GM23338 (cell line): ENCODE measurements around the gene RAP1GAP2.

ENCODE experiments used
- CREB1 ChIP-seq: fragments of 250-450 bp; sonication (Bioruptor Pico); IDR thresholded peaks from 2 replicates; pipeline ENCODE4 v1.5.0; 2020; ENCODE audit warnings: low read depth, mild to moderate bottlenecking, moderate library complexity
- CTCF ChIP-seq, 2 experiments: fragments of 200-600 bp in 1 of 2; sonication (generic) in 1 of 2; conservative IDR thresholded peaks; 2 replicates each; pipeline versions ENCODE4 v1.5.1 to v1.6.1; 2016 to 2017; ENCODE audit warnings: antibody characterized with exemption in 2 of 2, low read depth in 2 of 2, mild to moderate bottlenecking in 2 of 2, moderate library complexity in 1 of 2
- ETS1 ChIP-seq: IDR thresholded peaks from 2 replicates; pipeline ENCODE4 v1.6.1; 2016; ENCODE audit warnings: antibody characterized with exemption
- EZH2 ChIP-seq: fragments of 200-600 bp; sonication (generic); IDR thresholded peaks from one replicate; pipeline ENCODE4 v1.8.0; 2017; ENCODE audit warnings: antibody characterized with exemption, mild to moderate bottlenecking, low read depth; ENCODE audit not compliant: unreplicated experiment
- EZH2phosphoT487 ChIP-seq: fragments of 200-600 bp; sonication (generic); IDR thresholded peaks from one replicate; pipeline ENCODE4 v1.8.1; 2018; ENCODE audit warnings: antibody characterized with exemption; ENCODE audit not compliant: unreplicated experiment
- JUNB ChIP-seq: IDR thresholded peaks from one replicate; pipeline ENCODE4 v1.6.1; 2016; ENCODE audit warnings: antibody characterized with exemption; ENCODE audit not compliant: unreplicated experiment
- NANOG ChIP-seq: IDR thresholded peaks from 2 replicates; pipeline ENCODE4 v1.6.1; 2016; ENCODE audit warnings: antibody characterized with exemption, borderline replicate concordance
- POLR2AphosphoS5 ChIP-seq: IDR thresholded peaks from 2 replicates; pipeline ENCODE4 v1.6.1; 2016; ENCODE audit warnings: antibody characterized with exemption, low read depth
- REST ChIP-seq: IDR thresholded peaks from one replicate; pipeline ENCODE4 v1.6.1; 2018; ENCODE audit warnings: antibody characterized with exemption; ENCODE audit not compliant: unreplicated experiment
- ZNF331 ChIP-seq: fragments of 250-450 bp; sonication (Bioruptor Pico); IDR thresholded peaks from 2 replicates; pipeline ENCODE4 v1.5.0; 2020; ENCODE audit warnings: low read depth, mild to moderate bottlenecking, moderate library complexity

GRCh38 chr17:2821868-2822267 lies 25.6 kb downstream of the RAP1GAP2 start:
- TF ChIP-seq CTCF (conservative IDR thresholded peaks at IDR 0.05; ENCODE audit: low read depth in 2 of 2) (no peak; a peak in 2 of 4 replicates), JUNB (no peak), EZH2 (no peak), REST (no peak), POLR2AphosphoS5 (no peak), EZH2phosphoT487 (no peak), CREB1 (no peak), NANOG (no peak), ZNF331 (no peak), ETS1 (no peak)
